HG03064 (cell line): ENCODE data around the gene TOE1.

Experiments used
- ATAC-seq: cut with Tn5 transposase; IDR thresholded peaks from one replicate; pipeline ENCODE4 v1.9.1; 2021; ENCODE audit warnings: low read depth; ENCODE audit not compliant: unreplicated experiment

The TOE1 gene

DNA sequence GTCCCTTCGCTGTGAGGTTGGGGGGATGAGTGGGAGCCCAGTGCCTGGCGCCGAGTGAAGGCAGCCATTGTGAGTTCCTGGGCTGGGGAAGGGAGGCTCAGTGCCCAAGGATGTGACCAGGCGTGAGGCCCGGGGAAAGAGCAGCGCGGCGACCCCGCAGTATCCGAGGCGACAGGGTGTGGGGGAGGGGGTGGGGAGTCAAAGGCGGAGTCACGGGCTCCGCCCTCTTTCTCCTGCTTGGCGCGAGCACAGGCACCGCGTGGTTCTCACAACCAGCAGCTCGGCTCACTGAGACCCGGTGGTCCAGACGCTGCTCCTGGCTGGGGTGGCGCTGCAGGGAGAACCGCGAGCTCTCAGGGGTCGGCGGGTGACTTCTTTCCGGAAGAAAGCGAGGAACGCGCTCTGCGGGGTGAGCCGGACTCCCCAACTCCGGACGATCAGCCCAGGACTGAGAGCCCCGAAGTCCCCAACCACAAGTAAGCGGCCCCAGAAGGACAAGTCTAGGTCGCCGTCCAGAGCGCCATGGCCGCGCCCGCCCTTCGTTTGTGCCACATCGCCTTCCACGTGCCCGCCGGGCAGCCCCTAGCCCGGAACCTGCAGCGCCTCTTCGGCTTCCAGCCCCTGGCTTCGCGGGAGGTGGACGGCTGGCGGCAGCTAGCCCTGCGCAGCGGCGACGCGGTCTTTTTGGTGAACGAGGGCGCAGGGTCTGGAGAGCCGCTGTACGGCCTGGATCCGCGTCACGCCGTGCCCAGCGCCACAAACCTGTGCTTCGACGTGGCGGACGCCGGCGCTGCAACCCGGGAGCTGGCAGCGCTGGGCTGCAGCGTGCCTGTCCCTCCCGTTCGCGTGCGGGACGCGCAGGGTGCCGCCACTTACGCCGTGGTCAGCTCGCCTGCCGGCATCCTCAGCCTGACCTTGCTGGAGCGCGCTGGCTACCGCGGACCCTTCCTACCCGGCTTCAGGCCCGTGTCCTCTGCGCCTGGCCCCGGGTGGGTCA is 13.0 kb upstream of the TOE1 start, which contains the start of gene HPDL:
Gene HPDL (plus strand): TSS at position 269 of the 997 bp plus-strand sequence. CDS start 254 bp downstream, at position 523.
- ATAC-seq = no peak

DNA sequence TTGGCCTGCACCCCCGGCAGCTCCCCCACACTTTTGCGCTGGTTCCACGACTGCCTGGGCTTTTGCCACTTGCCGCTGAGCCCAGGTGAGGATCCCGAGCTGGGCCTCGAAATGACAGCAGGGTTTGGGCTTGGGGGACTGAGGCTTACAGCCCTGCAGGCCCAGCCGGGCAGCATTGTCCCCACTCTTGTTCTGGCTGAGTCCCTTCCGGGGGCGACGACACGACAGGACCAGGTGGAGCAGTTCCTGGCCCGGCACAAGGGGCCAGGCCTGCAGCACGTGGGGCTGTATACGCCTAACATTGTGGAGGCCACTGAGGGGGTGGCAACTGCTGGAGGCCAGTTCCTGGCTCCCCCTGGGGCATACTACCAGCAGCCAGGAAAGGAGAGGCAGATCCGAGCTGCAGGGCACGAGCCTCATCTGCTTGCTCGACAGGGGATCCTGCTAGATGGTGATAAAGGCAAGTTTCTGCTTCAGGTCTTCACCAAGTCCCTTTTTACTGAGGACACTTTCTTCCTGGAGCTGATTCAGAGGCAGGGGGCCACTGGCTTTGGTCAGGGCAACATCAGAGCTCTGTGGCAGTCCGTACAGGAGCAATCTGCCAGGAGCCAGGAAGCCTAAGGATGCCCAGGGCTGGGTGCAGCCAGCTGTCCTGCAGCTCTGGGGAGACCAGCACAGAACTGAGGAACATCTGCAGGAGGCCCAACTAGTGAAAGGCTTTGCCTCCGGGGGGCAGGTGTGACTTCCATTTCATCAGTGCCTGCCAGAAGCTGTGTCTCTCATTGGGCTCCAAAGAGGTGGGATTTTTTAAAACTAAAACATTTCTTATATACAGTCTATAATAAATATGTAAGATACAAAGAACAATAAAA is 12.1 kb upstream of the TOE1 start:
- no peak for ATAC-seq

DNA sequence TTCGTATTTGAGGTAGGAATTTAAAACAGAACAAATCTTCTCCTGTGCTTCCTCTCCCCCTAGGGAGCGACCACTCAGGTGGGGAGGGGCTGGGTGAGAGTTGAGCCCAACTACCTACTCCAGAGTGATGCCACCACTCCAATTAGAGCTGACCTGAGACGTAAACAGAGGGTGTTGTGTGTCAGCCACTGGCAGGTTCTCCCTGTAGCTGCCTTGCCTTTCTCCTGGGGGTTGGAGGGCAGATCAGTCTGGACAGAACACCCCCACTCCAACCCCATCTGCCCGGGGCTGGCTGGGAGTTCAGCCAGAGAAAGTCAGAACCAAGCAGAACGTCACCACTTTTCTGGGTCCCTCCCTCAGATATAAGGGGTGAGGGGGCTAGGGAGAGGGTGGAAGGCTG is 11.3 kb upstream of the TOE1 start:
- ATAC-seq = no peak

DNA sequence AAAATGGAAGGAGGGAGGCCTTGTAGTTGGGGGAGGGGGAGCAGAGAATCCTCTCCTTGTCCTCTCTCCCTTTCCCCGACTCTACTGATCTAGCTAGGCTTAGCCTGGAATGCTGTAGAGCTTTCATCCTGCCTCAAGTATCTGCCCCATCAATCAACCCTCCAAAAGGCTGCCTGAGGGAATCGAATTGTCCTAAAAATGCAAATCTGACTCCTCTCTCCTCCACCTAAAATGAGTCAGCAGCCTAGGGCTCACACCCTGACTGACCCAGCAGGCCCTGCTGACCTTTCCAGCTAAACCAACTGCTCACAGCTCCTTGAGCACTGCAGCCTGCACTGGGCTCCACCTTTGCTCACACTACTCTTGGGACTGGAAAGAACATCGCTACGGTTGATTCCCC is 10.5 kb upstream of the TOE1 start:
- ATAC-seq = no peak

DNA sequence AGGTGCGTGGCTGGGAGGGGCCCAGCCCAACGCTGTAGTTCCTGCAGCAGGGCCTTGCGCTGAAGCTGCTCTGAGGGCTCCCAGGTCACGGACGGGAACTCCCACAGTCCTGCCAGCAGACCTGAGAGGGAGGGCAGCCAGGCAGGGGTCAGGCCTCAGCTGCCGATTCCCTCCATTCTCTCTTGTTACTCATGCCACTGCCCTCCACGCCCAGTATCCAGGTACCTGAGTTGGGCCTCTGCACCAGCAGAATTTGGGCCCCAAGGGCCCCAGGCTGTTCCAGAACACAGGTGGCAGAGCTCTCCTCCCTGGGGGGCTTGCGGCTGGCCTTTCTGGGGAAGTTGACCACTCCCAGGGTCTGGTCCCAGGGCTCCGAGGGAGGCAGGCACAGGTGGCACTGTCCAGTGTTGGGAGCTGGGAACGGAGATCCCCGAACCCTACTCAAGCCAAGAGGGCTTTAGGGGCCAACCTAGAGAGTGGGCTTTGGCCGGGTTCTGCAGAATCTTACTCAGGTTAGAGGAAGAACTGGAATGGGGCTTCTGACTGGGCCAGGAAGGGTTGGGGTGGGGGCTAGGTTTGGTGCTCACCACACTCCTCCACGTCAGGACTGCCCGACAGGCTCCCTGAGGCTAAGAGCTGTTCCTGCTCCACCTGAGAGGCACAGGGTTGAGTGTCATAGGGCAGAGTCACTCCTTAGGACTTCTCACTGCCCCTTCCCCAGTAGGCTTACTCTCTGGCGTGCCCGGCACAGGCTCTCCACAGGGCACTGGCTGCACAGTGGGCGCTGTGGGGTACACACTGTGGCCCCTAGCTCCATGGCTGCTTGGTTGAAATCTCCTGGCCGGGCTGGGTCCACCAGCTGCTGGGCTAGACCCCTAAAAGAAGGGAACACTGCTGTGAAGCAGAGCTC is 8.3 kb upstream of the TOE1 start:
- no peak for ATAC-seq

DNA sequence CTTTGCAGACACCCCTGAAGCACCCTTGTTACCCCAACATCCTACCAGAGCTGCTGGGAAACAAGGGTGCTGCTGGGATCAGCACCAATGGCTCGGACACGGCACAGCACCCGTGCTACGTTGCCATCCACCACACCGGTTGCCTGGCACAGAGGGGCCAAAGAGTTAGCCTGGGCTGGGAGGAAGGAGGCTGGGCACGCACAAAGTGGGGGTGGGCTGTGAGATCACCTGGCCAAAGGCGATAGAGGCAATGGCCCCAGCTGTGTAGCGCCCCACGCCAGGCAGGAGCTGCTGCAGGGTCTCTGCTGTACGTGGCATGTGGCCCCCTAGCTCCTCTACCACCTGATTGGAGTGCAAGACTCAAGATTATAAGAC is 7.6 kb upstream of the TOE1 start:
- no peak for ATAC-seq

DNA sequence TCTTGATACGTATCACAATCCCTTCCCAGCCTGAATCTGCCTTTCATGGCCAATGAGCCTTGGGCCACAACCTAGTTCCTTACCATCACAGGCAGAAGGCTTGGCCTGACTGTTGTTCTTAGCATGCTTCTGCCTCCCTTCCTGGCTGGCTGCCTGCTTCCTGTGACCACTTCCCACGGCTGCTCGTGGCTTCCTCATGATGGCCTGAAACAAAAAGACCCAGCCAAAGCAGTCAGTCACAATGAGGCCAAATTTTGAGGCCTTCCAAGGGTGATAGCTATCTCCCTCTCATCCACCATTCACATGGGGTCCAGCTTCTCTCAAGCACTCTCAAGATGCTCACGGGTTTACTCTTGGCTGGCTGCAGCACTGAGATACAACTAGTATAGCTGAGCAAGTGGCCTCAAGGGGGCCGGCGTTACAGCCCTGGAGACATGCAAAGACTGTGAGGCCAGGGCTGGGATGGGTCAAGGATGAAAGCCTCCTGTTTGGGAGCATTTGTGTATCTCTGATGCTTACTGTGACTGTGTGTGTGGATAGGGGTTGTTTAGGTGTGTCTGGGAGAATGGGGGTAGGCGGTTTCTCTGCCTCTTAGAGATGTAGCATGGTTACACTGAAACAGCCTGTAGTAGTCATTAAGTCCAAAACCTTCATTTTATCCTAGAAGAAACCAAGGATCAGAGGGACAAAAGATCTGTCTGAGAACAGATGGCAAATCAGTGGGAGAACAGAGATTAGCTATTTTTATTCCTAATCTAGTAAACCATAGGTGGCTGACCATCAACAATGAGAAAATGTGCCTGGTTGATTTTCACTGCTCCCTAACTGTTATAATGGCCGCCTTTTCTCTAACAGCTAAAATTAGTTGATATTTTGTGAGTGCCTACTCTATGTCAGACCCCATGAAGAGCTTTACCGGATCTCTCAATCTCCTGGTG is 5.4 kb upstream of the TOE1 start:
- ATAC-seq = no peak

DNA sequence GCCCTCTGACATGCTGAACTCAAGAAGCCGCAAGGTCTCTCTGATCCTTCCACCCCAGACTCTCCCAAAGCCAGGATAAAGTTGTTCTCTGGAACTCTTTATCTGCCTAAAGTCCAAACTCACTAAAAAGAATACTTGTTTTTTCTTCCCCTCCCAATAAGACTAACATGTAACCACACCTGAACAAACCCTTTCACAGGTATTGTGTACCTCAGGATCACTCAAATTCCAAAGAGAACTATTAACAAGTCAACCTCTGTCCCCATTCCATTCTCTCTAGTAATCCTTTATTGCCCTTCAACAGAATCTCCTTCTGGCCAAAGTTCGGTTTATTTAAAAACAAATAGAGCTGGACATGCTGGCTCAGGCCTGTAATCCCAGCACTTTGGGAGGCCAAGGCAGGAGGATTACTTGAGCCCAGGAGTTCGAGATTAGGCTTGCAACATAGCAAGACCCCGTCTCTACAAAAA is 4.1 kb upstream of the TOE1 start:
- ATAC-seq = no peak

DNA sequence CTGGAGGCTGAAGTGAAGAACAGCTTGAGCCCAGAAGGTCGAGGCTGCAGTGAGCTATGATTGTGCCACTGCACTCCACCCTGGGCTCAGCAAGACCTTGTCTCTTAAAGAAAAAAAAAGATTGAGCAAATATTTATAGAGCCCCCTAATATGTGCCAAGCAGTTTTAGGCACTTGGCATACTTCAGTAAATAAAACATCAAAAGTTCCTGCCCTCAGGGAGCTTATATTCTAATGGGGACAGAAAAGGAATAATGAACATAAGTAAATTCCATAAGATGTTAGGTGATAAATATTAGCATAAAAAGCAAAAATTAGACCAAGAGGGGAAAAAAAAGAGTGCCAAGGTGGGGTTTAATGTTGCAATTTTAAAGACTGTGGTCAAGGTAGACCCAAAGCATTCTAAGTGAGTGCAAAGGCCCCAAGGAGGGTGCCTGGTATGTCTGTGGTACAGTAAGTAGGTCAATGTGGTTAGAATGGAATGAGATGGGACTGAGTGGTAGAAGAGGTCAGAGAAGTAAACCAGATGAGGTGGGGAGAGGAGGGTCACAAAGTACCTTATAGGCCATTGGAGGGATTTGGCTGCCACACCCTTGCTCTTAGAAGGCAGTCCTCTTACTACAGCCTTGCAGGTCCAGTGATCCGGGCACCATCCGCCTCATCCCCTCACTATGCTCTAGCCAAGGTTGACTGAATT is 2.2 kb upstream of the TOE1 start:
- ATAC-seq = no peak

DNA sequence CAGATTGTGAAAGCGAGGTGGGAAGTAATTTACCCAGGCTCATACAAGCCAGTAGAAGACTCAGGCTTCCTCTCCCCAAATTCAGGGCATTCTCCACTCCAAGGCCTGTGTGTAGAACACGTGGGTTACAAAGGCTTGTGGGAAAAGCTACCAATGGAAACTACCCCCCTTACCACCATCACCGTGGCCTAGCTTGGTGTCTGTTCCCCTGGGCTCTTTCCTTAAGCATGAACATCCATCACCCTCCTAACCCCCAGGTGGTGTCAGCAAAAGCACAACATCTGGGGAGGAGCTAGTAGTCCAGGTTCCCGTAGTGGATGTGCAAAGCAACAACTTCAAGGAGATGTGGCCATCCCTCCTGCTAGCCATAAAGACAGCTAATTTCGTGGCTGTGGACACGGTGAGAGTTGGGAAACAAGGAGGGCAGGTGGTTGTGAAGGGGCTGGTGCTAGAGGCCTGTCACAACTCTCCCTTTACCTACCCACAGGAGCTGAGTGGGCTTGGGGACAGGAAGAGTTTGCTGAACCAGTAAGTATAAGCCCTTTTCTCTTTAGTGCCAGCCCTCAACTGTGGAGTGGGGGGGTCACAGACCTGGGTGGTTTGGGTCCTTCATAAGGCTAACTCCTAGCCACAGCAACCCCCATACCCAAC is 971 bp downstream of the TOE1 start:
- no peak for ATAC-seq

DNA sequence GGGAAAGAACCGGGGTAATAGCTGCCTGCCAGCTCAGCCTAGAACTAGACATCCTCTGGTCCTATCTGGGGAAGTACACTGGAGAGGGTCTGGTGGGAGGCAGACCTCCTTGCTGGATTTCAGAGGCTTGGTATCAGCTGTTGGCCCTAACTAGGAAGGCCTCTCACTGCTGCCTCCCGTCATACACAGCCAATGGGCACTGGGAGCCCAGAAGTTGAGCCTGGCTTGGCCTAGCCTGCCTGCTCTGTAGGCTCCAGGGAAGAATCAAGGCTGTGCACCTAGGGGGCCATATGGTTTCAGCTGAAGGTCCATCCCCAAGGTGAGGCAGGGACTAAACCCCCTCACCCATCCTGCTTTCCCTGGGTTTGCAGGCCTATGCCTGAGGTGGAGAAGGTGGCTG is 4.5 kb downstream of the TOE1 start:
- no peak for ATAC-seq

DNA sequence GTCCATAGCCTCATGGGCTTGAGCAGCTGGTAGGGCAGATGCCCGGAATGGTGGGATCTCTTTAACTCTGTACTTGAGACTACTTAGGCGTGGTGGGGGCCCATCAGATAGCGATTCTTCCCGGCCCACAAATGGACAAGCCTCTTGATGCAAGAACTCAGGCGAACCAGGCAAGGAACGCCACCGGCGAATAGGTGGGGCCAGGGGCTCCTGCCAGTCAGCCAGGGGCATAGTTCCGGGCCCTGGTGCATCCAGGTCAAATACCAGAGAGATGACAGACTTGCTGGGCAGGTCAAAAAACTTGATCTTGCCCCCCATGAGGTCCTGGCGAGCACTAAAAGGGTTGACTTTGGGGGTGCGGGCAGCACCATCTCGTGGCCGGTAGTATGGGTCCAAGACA is 5.0 kb downstream of the TOE1 start:
- ATAC-seq = no peak

DNA sequence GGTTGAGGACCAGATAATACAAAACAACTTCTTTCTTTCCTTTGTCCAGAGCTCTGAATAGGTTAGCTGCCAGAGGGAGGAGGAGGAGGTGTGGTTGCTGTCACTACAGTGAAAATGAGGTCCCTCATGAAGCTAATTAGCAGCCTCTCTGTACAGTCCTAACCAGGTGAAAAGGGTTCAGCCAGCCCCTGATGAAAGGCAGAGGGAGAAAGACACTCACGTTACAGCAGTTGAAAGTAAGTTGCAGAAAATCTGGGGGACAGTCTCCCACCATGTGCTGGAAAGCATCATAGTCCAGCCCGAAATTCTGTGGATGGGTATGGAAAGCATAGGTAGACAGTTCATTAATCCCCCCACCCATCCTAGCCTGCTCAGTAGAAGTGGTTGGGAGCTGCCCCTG is 6.5 kb downstream of the TOE1 start:
- no peak for ATAC-seq

DNA sequence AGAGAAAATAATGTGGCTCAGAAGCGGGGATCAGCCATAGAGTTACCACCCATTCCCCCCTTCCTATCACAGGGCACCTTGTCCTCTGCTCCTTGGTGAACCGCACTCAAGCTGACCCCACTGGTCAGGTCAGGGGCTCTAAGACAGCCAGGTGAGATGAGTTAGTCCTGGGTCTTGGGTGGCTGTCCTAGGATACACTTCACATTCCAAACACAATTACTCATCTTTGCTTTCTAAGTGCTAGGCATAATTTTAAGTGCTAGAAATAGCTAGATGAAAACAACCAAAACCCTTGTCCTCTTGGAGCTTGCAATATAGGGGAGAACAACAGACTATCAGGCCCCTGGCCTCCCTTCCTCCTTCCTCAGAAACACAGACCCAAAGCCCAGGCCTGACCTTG is 8.1 kb downstream of the TOE1 start:
- no peak for ATAC-seq

DNA sequence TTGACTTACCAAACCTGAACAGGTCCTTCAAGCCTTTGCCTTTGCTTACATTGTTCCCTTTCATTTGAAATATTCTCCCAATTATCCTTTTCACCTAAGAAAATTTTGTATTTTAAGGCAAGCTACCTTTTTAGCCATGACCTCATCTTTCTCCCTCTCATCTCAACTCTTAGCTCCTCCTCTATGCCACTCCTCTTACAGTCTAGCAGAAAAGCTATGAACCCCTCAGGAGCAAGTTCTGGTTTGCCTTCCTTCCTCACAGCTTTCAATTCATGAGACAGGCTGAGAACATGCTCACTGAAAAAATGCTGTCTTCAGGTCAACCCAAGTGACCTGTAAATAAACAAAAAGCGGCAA is 8.6 kb downstream of the TOE1 start:
- no peak for ATAC-seq

DNA sequence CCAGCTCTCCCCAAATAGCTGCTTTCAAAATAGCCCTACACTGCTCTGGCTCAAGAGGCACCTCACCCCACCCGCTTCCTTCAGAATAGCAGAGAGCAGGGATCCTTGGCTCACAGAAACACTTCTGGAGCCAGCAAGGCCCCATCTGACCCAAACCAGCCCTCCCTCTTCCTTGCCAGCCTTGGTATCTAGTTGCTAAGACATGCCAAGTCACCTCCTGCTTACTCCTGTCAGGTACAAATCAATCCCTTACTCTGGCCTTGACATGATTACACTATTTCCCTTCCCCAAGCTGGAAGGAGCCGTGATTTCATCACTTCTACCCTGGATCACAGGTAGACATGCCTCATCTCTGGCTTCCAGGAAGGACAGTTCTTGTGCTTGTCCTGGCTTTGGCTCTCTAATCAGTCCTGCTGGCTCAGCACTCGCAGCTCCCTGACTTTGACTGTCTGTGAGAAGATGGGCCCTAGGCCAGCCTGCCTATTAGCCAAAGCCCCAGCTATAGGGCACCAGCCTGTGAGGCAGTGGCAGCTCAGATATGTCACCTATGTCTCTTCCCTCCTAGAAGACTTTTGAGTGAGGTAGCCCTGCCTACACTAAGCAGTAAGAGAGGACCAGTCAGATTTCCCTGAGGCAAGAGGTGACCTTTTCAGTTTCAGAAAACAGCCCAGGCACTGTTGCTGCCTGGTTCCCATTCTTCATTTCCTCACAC is 9.2 kb downstream of the TOE1 start:
- ATAC-seq = no peak

DNA sequence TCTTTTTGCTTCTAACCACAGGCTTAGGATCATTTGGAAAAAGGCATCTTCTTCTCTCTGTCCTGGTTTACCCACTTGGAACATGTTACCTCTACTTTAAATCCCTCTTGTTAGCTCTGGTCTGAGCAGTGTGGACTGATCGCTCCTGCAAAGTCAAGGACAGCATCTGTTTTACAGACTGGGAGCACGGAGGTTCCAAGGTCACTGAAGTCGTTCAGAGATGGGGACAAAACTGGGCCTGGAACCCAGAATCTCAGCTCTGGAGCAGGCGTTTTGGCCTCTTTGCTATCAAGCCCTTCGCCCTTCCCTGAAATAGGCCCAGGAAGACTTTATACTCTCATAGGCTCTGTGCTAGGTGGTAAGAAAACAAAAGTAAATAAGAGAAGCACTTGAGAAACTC is 11.5 kb downstream of the TOE1 start:
- ATAC-seq = no peak

DNA sequence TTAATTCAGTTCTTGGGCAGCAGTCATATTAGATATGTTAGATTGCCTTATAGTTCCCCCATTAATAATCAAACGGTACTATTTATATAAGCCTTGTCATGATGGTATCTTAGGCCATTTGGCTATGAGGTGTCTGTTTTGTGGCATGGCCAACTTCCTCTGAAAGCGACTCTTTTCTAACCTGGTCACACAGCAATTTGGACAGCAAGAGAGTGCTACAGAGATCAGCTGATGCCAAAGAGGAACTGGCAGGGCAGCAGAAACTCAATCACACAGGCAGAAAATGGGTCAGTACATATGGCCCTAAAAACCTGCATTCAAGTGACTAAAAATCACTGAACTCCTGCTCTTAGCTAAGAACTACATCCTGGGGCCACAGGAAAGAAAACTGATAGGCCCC is 13.7 kb downstream of the TOE1 start:
- no peak for ATAC-seq
